Measurements from ENCODE around the gene SP140L. TPM values are rescaled to one million over a fixed set of nuclear protein-coding genes. Genes with fewer than 3 reads are reported as not detected.

Gene SP140L
- polyA plus RNA-seq, 4 donors = 8.4 to 14.1 (median 11.4) TPM

Other genes with a start within 250 kb of the SP140L start
- gene SP110, start 107.2 kb upstream of the SP140L start, polyA plus RNA-seq (ENCODE audit: insufficient read length in 4 of 4) = 10 to 100 TPM; 20.8 to 26.1 (median 22.8) TPM
- 1 to 10 TPM in 1 of 4 donors, under 1 TPM in 3; 0.40 to 1.3 (median 0.75) TPM for gene SP140, start 101.5 kb upstream of the SP140L start, polyA plus RNA-seq (ENCODE audit: insufficient read length in 4 of 4)
- 10 to 100 TPM; 27.1 to 36.6 (median 30.6) TPM for gene SP100, start 89.0 kb downstream of the SP140L start, polyA plus RNA-seq (ENCODE audit: insufficient read length in 4 of 4)

Measured in left renal pelvis (tissue), 4 donors.